Panc1 (cell line): Measurements from ENCODE around the gene PRODH2. TPM values are rescaled to one million over a fixed set of nuclear protein-coding genes. Genes with fewer than 3 reads are reported as not detected.

Experiments used
- ATAC-seq: fragments of 200-7000 bp; cut with Tn5 transposase; 2 replicates; pipeline ENCODE4 v1.9.1; 2020; ENCODE audit warnings: mild to moderate bottlenecking, moderate library complexity
- BruUV-seq: library from RNA; stranded (reverse); fragments of 400-500 nt; replicated peaks from 2 replicates; lab custom pipeline; 2021; lab: Mats Ljungman, UMichigan
- CTCF ChIA-PET: fragments of 300-600 bp; sonication (Branson Sonifier 250); formaldehyde crosslinking; loops from one replicate; lab custom pipeline; 2022; ENCODE audit warnings: antibody characterized with exemption; lab: Charles Lee
- POLR2A ChIA-PET: fragments of 300-600 bp; sonication (Branson Sonifier 250); formaldehyde crosslinking; loops from one replicate; lab custom pipeline; 2022; ENCODE audit warnings: antibody characterized with exemption; lab: Charles Lee
- DNase-seq: peaks from one replicate; pipeline ENCODE4 v3.0.0-alpha.2; 2010; ENCODE audit warnings: low read depth, low spot score
- H3K27ac ChIP-seq: 2 replicates; pipeline ENCODE4 v1.5.1; 2011; ENCODE audit warnings: mild to moderate bottlenecking, low read length, inconsistent platforms
- H3K27me3 ChIP-seq: fragments of 200-500 bp; sonication (Bioruptor generic); 2 replicates; pipeline ENCODE4 v1.6.0; 2014; ENCODE audit warnings: low read length, inconsistent platforms; ENCODE audit not compliant: control insufficient read depth, insufficient read depth
- H3K36me3 ChIP-seq: fragments of 200-500 bp; sonication (Bioruptor generic); 2 replicates; pipeline ENCODE4 v1.5.1; 2014; ENCODE audit warnings: inconsistent platforms, mild to moderate bottlenecking, low read length, moderate library complexity; ENCODE audit not compliant: control insufficient read depth, insufficient read depth
- H3K4me1 ChIP-seq: 2 replicates; pipeline ENCODE4 v1.5.1; 2011; ENCODE audit warnings: inconsistent platforms, mild to moderate bottlenecking, low read length, moderate library complexity; ENCODE audit not compliant: control insufficient read depth, insufficient read depth
- H3K4me3 ChIP-seq, 2 experiments: 2 replicates each; pipeline ENCODE4 v1.5.1; 2011 to 2012; ENCODE audit warnings: low read depth in 2 of 2, low read length in 2 of 2, mild to moderate bottlenecking in 2 of 2, inconsistent platforms in 1 of 2, moderate library complexity in 1 of 2
- H3K9me3 ChIP-seq: fragments of 200-500 bp; sonication (Bioruptor generic); 2 replicates; pipeline ENCODE4 v1.5.1; 2014; ENCODE audit warnings: low read depth, mild to moderate bottlenecking, inconsistent platforms, low read length, moderate library complexity; ENCODE audit not compliant: control insufficient read depth, insufficient read depth
- POLR2AphosphoS5 ChIP-seq: IDR thresholded peaks from 2 replicates; pipeline ENCODE4 v1.6.1; 2012; ENCODE audit warnings: mild to moderate bottlenecking, low read depth, low read length, moderate library complexity
- SIN3A ChIP-seq: IDR thresholded peaks from 2 replicates; pipeline ENCODE4 v1.6.1; 2012; ENCODE audit warnings: low read depth, mild to moderate bottlenecking, low read length, moderate library complexity, borderline replicate concordance; ENCODE audit not compliant: insufficient read depth
- TCF7L2 ChIP-seq: IDR thresholded peaks from 2 replicates; pipeline ENCODE4 v1.6.1; 2011; ENCODE audit warnings: mild to moderate bottlenecking, low read depth, low read length, inconsistent platforms
- in situ Hi-C: cut with HindIII; loops from 2 replicates; pipeline ENCODE4 v1.10.0; 2016; ENCODE audit warnings: low sequenced_read_pairs, low pct_unique_long_range_greater_than_20kb
- intact Hi-C: fragments of 100-400 bp; cut with micrococcal nuclease; formaldehyde crosslinking; loops from one replicate; pipeline ENCODE4 v1.10.0; 2022; ENCODE audit not compliant: unreplicated experiment
- total RNA-seq: library from RNA; stranded (reverse); gene quantifications from one replicate; pipeline ENCODE4 v1.2.1, GENCODE V29; 2021; ENCODE audit not compliant: unreplicated experiment
- TF ChIP-seq, protein P1 (sequence below): fragments of 450-650 bp; IDR thresholded peaks from 2 replicates; pipeline ENCODE4 v1.5.1; 2017; ENCODE audit warnings: mild to moderate bottlenecking
- TF ChIP-seq, protein P2 (sequence below), 2 experiments: IDR thresholded peaks; 2 replicates each; pipeline ENCODE4 v1.6.1; 2011 to 2012; ENCODE audit warnings: low read depth in 2 of 2, control low read depth in 1 of 2, low read length in 1 of 2, mild to moderate bottlenecking in 1 of 2, moderate library complexity in 1 of 2; ENCODE audit not compliant: insufficient read depth in 1 of 2

PRODH2 gene
- total RNA-seq, 1 experiment from 2014 or later, result not detected

DNA sequence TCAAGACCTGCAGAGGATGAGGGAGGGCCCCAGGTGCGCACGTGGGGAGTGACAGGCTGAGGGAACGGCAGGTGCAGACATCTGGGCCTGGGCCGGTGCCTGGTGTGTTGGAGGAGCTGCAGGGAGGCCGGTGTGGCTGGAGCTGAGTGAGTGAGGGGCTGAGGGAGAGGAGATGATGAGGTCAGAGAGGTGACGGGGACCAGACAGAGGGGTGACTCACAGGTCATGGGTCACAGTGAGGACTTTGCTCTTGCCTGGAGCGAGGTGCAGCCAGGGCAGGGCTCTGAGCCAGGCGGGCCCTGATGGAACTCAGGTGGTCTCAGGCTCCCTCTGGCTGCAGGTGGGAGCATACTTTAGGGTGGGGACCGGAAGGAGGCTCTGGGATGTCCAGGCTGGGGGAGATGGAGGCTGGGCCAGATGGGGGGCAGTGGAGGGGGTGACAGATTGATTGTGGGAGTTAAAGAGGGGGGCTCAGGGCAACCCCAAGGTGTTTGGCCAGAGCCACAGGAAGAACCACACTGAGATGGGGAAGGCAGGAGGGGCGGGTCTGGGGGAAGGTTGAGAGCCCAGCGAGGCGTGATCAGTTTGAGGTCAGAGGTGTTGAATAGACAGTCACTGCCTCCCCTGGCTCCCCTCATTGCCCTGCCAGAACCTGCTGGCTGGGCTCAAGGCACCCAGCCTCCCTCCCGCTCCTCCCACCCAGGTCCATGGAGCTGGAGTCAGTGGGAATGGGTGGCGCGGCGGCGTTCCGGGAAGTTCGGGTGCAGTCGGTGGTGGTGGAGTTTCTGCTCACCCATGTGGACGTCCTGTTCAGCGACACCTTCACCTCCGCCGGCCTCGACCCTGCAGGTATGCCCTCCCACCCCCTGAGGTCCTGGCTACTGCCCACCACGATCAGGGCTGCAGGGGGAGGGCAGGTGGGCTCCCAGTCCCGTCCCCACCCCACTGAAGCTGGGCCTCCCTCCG, 28.9 kb downstream of the PRODH2 start:
- POLR2A ChIA-PET, result interaction anchor here (0.7 kb wide), 1 partner anchor 72 kb away, joined by 15 read pairs; no protein-coding TSS in a partner anchor
- TF ChIP-seq POLR2AphosphoS5, result no peak
- TF ChIP-seq TCF7L2, result no peak
- TF ChIP-seq, protein P1, sequence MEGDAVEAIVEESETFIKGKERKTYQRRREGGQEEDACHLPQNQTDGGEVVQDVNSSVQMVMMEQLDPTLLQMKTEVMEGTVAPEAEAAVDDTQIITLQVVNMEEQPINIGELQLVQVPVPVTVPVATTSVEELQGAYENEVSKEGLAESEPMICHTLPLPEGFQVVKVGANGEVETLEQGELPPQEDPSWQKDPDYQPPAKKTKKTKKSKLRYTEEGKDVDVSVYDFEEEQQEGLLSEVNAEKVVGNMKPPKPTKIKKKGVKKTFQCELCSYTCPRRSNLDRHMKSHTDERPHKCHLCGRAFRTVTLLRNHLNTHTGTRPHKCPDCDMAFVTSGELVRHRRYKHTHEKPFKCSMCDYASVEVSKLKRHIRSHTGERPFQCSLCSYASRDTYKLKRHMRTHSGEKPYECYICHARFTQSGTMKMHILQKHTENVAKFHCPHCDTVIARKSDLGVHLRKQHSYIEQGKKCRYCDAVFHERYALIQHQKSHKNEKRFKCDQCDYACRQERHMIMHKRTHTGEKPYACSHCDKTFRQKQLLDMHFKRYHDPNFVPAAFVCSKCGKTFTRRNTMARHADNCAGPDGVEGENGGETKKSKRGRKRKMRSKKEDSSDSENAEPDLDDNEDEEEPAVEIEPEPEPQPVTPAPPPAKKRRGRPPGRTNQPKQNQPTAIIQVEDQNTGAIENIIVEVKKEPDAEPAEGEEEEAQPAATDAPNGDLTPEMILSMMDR, result no peak
- TF ChIP-seq, protein P2, sequence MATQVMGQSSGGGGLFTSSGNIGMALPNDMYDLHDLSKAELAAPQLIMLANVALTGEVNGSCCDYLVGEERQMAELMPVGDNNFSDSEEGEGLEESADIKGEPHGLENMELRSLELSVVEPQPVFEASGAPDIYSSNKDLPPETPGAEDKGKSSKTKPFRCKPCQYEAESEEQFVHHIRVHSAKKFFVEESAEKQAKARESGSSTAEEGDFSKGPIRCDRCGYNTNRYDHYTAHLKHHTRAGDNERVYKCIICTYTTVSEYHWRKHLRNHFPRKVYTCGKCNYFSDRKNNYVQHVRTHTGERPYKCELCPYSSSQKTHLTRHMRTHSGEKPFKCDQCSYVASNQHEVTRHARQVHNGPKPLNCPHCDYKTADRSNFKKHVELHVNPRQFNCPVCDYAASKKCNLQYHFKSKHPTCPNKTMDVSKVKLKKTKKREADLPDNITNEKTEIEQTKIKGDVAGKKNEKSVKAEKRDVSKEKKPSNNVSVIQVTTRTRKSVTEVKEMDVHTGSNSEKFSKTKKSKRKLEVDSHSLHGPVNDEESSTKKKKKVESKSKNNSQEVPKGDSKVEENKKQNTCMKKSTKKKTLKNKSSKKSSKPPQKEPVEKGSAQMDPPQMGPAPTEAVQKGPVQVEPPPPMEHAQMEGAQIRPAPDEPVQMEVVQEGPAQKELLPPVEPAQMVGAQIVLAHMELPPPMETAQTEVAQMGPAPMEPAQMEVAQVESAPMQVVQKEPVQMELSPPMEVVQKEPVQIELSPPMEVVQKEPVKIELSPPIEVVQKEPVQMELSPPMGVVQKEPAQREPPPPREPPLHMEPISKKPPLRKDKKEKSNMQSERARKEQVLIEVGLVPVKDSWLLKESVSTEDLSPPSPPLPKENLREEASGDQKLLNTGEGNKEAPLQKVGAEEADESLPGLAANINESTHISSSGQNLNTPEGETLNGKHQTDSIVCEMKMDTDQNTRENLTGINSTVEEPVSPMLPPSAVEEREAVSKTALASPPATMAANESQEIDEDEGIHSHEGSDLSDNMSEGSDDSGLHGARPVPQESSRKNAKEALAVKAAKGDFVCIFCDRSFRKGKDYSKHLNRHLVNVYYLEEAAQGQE (IDR thresholded peaks at IDR 0.05; ENCODE audit: insufficient read depth in 1 of 2, low read depth in 2 of 2, low read length in 1 of 2), result no peak
- no peak for TF ChIP-seq SIN3A
- Histone ChIP-seq H3K27ac (no peak overlapping the region), H3K36me3 (no peaks in the 10 kb centered on the region), H3K4me3 (no peak overlapping the region), H3K4me1 (no peaks in the 10 kb centered on the region; the same call in 1 of the 2 replicates), H3K27me3 (no peaks in the 10 kb centered on the region), H3K9me3 (no peaks in the 10 kb centered on the region)
- intact Hi-C loops, result no loop called here
- no peak for DNase-seq
- BruUV-seq, result no TSS peak
- CTCF ChIA-PET, result interaction anchor here (0.6 to 0.7 kb wide), 2 partner anchors 22 to 36 kb away, joined by 4 read pairs; no protein-coding TSS in a partner anchor
- in situ Hi-C loops, result no loop called here
- no peak for ATAC-seq

DNA sequence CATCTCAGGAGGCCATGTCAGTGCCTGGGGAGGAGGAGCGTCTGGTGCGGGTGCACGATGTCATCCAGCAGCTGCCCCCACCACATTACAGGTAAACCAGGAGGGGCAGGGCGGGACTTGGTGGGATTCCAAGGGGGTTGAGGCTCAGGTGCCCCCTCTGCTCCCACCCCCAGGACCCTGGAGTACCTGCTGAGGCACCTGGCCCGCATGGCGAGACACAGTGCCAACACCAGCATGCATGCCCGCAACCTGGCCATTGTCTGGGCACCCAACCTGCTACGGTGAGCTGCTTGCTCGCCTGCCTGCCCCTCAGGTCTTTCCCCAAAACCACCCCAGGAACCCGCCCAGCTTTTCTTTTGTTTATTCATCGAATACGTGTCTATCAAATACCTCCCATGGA, 30.1 kb downstream of the PRODH2 start:
- CTCF ChIA-PET, result no interaction called here
- intact Hi-C loops, result no loop called here
- H3K27me3 ChIP-seq, result no peaks in the 10 kb centered on the region
- DNase-seq (no peak), ATAC-seq (no peak)
- no peak overlapping the region for H3K27ac ChIP-seq
- H3K9me3 ChIP-seq, result no peaks in the 10 kb centered on the region
- no peak overlapping the region for H3K4me3 ChIP-seq
- no peaks in the 10 kb centered on the region for H3K4me1 ChIP-seq
- no peaks in the 10 kb centered on the region for H3K36me3 ChIP-seq
- TF ChIP-seq, protein P2 (IDR thresholded peaks at IDR 0.05; ENCODE audit: insufficient read depth in 1 of 2, low read depth in 2 of 2, low read length in 1 of 2), result no peak
- TF ChIP-seq TCF7L2, result no peak
- TF ChIP-seq POLR2AphosphoS5, result no peak
- TF ChIP-seq, protein P1, result no peak
- no peak for TF ChIP-seq SIN3A
- POLR2A ChIA-PET, result no interaction called here
- no TSS peak for BruUV-seq
- in situ Hi-C loops, result no loop called here
